ENCODE results near the gene IRS1.
A peak's percentile ranks its signal among the peaks of the same experiment; 100 is the strongest.

Gene IRS1

DNA sequence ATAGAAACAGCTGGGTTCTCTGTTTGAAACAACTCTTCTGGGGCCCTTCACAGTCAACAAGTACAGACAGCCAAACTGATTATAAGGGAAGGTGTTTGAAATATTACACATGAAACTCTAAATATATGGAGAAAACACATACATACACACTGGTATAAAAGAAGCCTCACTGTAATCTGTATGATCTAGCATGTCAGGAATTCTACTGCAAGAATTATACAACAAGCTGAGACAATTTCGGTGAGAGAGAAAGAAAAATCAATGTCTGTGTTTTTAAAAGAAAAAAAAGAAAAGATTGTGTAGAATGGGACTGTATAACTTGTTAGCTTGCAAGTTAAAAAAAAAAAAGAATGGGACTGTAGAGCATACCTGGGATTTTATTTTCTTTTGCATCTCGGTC lies 26.3 kb downstream of the IRS1 start:
- Histone ChIP-seq H3K27me3 (ENCODE audit: insufficient read depth, low read length, poor library complexity) (no peaks in the 10 kb centered on the region), H3K36me3 (ENCODE audit: insufficient read depth, low read length) (no peaks in the 10 kb centered on the region), H3K9me3 (ENCODE audit: insufficient read depth, low read length, severe bottlenecking) (no peaks in the 10 kb centered on the region), H3K4me2 (ENCODE audit: insufficient read depth, low read length) (no peak overlapping the region), H3K4me1 (ENCODE audit: insufficient read depth, low read length) (peaks cover 20% of the 10 kb centered on the region), H3K27ac (ENCODE audit: low read length) (no peak overlapping the region), H3K9ac (ENCODE audit: low read depth, low read length) (no peak overlapping the region), H4K20me1 (ENCODE audit: insufficient read depth, low read length) (no peaks in the 10 kb centered on the region), H3K79me2 (ENCODE audit: insufficient read depth, low read length) (no peaks in the 10 kb centered on the region), H2AFZ (ENCODE audit: low read depth, low read length) (no peak overlapping the region), H3K4me3 (ENCODE audit: low read depth in 1 of 2, low read length in 2 of 2) (no peak overlapping the region)
- DNase-seq: no peak
- TF ChIP-seq EZH2 (IDR thresholded peaks at IDR 0.05; ENCODE audit: borderline replicate concordance, low read depth, low read length, severe bottlenecking) (no peak), CTCF (IDR thresholded peaks at IDR 0.05; ENCODE audit: borderline replicate concordance, extremely low read depth, low read length, poor library complexity, severe bottlenecking) (no peak)
- ATAC-seq (ENCODE audit: insufficient read depth, low read depth): no peak

DNA sequence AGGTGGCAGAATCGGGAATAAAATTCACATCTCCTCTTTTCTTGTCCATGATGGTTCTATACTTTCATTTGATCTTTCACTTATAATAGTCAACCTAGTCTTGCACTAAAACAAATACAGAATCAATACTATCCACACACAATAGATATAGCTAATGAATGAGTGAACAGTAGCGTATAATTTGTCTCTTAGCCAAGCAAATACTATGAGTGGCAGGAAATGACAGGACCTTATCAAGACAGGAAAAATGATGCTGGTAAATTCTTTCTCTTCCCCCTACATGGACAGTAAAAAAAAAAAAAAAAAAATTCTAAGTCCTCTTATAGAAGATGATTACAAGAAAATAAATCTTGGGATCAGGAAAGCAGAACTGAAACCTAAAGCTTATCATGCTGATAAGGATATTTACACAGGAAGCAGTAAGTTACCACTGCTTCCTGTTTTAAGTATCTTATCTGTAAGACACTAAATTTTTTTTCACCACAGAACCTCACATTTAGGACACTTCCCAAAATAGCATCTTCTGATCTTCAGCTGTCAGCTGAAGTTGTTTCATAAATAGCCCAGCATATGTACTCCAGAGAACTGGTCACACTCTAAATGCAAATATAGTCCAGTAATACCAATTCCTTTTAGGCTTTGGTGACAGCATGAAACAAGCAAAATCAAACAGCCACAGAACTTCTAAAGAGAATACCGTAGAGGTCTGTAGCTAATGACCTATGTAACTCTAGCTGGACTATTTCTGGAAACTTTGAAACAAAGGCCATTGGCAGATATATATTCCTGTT lies 27.0 kb downstream of the IRS1 start:
- no peaks in the 10 kb centered on the region for H3K9me3 ChIP-seq (ENCODE audit: insufficient read depth, low read length, severe bottlenecking)
- H3K27me3 ChIP-seq (ENCODE audit: insufficient read depth, low read length, poor library complexity): no peaks in the 10 kb centered on the region
- H3K4me1 ChIP-seq (ENCODE audit: insufficient read depth, low read length): peaks cover 20% of the 10 kb centered on the region
- no peak overlapping the region for H3K9ac ChIP-seq (ENCODE audit: low read depth, low read length)
- no peak for TF ChIP-seq EZH2 (IDR thresholded peaks at IDR 0.05; ENCODE audit: borderline replicate concordance, low read depth, low read length, severe bottlenecking)
- no peak for TF ChIP-seq CTCF (IDR thresholded peaks at IDR 0.05; ENCODE audit: borderline replicate concordance, extremely low read depth, low read length, poor library complexity, severe bottlenecking)
- no peaks in the 10 kb centered on the region for H3K36me3 ChIP-seq (ENCODE audit: insufficient read depth, low read length)
- no peaks in the 10 kb centered on the region for H4K20me1 ChIP-seq (ENCODE audit: insufficient read depth, low read length)
- DNase-seq (no peak), ATAC-seq (ENCODE audit: insufficient read depth, low read depth) (peak; percentile 83)
- no peak overlapping the region for H2AFZ ChIP-seq (ENCODE audit: low read depth, low read length)
- no peaks in the 10 kb centered on the region for H3K79me2 ChIP-seq (ENCODE audit: insufficient read depth, low read length)
- H3K4me3 ChIP-seq (ENCODE audit: low read depth in 1 of 2, low read length in 2 of 2): no peak overlapping the region
- 0 out of 2 replicates have a peak overlapping the region, but pooled peaks have one; percentile 27 for H3K4me2 ChIP-seq (ENCODE audit: insufficient read depth, low read length)
- no peak overlapping the region for H3K27ac ChIP-seq (ENCODE audit: low read length)

GRCh38 chr2:226771067-226771466 lies 28.6 kb downstream of the IRS1 start:
- Histone ChIP-seq H3K79me2 (ENCODE audit: insufficient read depth, low read length) (no peaks in the 10 kb centered on the region), H3K4me1 (ENCODE audit: insufficient read depth, low read length) (peaks cover 20% of the 10 kb centered on the region), H3K4me2 (ENCODE audit: insufficient read depth, low read length) (no peak overlapping the region), H3K9ac (ENCODE audit: low read depth, low read length) (no peak overlapping the region), H3K9me3 (ENCODE audit: insufficient read depth, low read length, severe bottlenecking) (no peaks in the 10 kb centered on the region), H2AFZ (ENCODE audit: low read depth, low read length) (no peak overlapping the region), H3K4me3 (ENCODE audit: low read depth in 1 of 2, low read length in 2 of 2) (no peak overlapping the region), H3K27ac (ENCODE audit: low read length) (no peak overlapping the region), H4K20me1 (ENCODE audit: insufficient read depth, low read length) (no peaks in the 10 kb centered on the region), H3K36me3 (ENCODE audit: insufficient read depth, low read length) (no peaks in the 10 kb centered on the region), H3K27me3 (ENCODE audit: insufficient read depth, low read length, poor library complexity) (no peaks in the 10 kb centered on the region)
- no peak for DNase-seq
- TF ChIP-seq CTCF (IDR thresholded peaks at IDR 0.05; ENCODE audit: borderline replicate concordance, extremely low read depth, low read length, poor library complexity, severe bottlenecking) (no peak), EZH2 (IDR thresholded peaks at IDR 0.05; ENCODE audit: borderline replicate concordance, low read depth, low read length, severe bottlenecking) (no peak)
- ATAC-seq (ENCODE audit: insufficient read depth, low read depth): no peak
